HG03439 (cell line): ENCODE data around the gene RAB27A.
"Not testable (repeated sequence)": the region's sequence is repeated elsewhere in the genome, so short reads cannot be mapped to it uniquely, and the experiment has no call there.

Source experiments
- ATAC-seq: cut with Tn5 transposase; IDR thresholded peaks from one replicate; pipeline ENCODE4 v1.9.1; 2021; ENCODE audit warnings: mild to moderate bottlenecking, moderate library complexity; ENCODE audit not compliant: unreplicated experiment

RAB27A gene

DNA sequence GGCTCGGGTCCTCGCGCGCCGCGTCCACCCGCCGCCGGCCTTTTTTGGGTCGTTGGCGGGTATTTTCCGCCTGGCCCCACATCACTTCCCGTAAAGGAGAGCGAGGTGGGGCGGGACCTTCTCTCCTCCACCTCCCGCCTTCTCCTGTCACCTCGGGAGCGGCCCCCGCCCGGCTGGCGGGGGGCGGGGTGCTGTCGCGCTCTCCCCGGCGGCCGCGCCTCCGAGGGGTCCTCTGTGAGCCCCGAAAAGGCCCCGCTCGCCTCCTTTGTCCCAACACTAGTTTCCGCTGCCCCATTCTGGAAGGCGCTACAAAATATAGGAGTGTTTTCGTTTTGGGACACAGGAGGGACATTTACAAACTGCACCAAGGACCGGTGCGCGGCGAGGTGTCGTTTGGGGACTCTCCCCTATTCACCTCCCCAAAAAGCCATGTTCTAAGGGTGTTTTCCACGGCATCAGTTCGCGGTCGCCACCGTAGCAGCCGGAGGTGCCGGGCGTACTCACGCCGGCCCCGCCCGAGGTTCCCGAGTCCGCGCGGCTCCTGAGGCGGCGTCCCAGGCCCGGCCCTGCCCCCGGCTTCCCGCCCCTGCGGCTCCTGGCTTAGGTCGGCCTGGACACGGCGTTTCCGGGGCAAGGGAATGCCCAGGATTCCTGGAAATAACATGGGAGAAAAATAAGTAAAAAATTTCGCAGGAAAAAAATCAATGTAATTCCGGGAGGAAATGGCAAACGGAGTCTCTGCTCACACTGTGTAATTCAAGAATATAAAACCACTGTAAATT lies at the start of gene RAB27A:
RAB27A (minus strand) TSS at position 68 of the 782 bp plus-strand sequence. CDS start 54,879 bp downstream, outside the sequence.
- ATAC-seq, result peak; percentile 64

GRCh38 chr15:55337160-55337559 lies 47.5 kb upstream of the RAB27A start:
- no peak for ATAC-seq

DNA sequence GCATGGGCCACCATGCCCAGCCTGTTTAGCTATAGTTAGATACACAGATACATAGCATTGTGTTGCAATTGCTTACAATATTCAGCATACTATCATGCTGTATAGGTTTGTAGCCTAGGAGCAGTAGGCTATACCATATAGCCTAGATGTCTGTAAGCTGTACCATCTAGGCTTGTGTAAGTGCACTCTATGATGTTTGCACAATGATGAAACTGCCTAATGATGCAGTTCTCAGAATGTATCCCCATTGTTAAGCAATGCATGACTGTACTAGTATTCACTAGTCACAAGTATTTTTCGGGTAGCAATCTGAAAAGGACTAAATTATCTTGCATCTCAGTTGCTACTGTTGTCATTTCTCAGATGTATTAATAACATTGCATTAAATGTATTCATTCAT lies 45.4 kb upstream of the RAB27A start:
- ATAC-seq, result no peak

- no peak for ATAC-seq
Observed at GRCh38 chr15:55334371-55334770, 44.8 kb upstream of the RAB27A start.

DNA sequence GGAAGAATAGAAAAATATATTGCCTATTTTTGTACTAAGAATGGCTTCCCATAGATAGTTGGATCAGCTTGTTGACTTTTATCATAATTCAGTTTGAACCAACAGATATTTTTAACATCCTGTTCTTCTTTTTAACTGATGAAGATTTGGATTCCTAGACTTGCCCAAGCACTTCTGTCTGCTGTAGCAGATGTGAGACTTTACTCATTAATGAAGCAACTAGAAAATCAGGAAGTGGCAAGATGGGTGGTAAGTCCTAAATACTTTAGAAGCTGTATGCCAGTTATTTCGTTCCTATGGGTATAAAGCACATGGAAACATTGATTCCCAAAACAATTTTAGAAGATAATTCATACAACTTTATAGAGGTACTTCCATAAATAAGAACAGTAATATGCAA lies 37.8 kb upstream of the RAB27A start:
- no peak for ATAC-seq

DNA sequence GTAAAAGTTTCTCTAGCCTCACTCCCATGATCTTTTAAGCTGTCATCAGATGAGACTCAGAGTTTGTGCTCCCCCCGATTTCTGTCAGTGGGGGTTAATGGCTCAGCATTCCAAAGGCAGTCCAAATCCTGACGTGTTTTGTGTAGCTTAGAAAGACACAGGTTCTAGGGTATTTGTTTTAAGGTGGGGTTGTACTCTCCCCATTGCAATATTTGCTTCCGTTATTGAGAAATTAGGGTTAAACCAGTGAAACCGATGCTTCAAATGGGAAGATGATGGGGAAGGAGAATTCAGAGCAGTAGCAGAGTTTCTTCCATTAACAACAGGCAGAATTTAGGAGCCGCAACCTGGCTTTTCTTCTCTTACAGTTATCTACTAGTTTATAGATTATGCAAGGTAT lies 32.9 kb upstream of the RAB27A start:
- no peak for ATAC-seq

DNA sequence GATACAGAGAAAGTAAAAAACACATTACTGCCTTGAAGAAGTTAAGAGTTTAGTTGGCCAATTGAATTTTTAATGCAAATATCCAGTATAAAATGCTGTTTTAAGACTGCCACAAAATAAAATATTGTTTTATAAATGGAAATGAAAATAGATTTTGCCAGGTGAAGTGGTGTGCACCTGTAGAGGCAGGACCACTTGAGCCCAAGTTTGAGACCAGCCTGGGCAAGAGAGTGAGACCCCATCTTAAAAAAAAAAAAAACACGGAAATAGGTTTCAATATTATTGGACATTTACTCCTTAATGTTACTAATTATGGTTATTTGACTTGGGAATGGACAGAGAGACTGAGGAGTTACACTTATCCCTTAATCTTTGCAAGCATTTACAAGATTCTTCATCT lies 31.4 kb upstream of the RAB27A start:
- ATAC-seq, result no peak

DNA sequence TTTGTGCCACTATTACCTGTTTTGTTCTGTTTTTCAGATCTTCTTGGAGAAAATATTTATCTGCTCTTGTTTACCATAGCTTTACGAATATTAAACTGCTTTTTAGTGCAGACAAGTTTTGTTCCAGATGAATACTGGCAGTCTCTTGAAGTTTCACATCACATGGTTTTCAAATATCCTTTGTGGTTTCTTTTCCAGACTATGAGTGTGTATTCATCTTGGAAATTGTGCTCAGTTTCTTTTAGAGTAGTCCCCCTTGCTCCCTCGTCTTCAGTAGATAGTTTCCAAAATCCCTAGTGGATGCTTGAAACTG lies 30.6 kb upstream of the RAB27A start:
- ATAC-seq, result no peak

- no peak for ATAC-seq
Observed at GRCh38 chr15:55319537-55320237, 30.1 kb upstream of the RAB27A start.

DNA sequence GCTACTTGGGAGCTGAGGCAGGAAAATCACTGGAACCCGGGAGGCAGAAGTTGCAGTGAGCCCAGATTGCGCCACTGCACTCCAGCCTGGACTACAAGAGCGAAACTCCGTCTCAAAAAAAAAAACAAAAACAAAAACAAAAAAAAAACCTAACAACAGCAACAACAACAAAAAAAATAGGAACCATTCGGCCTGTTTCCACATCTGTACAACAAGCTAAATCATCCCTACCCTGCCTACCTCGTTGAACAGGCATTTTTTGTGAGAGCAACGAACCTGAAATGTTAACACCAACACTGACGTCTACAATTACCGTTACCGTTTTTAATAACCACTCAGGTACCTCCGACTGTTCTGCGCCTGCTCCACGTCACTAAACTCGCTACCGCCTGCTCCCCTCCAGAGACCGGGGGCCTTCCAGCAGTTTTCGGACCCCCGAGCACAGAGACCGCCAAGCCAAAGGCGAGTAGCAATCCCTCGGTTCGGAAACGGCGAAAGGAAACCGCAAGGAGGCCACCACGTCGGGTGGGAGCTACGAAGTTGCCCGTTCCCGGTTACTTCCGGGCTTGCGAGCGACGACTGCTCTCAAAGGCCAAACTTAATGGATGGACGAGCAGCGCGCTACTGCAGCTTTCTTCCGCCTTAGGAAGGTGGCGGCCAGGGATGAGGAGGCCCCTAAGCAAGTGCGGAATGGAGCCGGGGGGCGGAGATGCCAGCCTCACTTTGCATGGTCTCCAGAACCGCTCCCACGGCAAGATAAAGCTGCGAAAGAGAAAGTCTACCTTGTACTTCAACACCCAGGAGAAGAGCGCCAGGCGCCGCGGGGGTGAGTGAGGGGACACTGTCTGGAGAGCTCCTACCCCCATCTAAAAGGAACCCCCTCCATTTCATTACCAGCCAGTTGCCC lies 29.2 kb upstream of the RAB27A start, which contains the start of the genes PIGB and PIGBOS1:
PIGB (plus strand) TSS at position 635 of the 907 bp plus-strand sequence; CDS start at position 664, 29 bp downstream.
PIGBOS1 (minus strand) TSS at position 536 of the 907 bp plus-strand sequence. CDS start 1,331 bp downstream, outside the sequence.
- peak; percentile 95 for ATAC-seq

DNA sequence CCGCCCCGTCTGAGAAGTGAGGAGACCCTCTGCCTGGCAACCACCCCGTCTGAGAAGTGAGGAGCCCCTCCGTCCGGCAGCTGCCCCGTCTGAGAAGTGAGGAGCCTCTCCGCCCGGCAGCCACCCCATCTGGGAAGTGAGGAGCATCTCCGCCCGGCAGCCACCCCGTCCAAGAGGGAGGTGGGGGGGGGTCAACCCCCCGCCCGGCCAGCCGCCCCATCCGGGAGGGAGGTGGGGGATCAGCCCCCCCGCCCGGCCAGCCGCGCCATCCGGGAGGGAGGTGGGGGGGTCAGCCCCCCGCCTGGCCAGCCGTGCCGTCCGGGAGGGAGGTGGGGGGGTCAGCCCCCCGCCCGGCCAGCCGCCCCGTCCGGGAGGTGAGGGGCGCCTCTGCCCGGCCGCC lies 13.2 kb upstream of the RAB27A start:
- not testable (repeated sequence) for ATAC-seq

GRCh38 chr15:55297315-55297714 lies 7.7 kb upstream of the RAB27A start:
- ATAC-seq, result no peak

GRCh38 chr15:55290528-55291057 lies 980 bp upstream of the RAB27A start:
- peak; percentile 61 for ATAC-seq

DNA sequence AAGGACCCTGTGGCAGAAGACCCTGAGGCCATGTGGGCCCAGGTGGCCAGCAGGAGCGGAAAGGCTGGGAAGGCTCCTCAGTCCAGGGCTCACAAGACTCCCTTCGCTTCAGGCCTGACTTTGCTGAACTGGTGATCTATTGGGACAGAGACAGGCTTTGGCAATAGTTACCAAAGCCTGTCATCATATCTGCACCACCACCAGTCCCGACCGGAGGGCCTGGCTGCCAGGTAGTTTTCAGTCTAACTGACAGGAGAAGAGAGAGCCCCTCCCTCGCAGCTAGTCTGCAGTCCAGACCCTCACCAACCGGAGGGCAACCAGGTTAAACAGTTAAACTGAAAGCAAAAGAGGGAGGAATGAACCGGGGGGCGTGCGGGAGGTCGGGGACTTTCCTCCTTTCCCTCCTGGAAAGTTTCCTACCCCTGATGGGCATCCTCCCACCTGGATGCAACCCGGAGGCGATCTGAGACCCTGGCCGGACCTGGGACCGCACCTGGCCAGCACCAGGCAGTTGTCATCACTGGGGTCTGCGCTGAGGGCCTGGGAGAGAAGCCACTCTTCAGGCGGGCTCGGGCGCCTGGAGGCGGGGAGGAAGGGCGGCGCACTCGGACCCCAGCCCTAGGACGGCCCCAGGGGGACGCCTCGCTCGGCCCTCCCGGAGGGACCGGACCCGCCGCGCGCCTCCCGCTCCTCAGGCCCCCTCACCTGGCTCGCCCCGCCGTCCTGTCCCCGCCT lies 435 bp downstream of the RAB27A start:
- ATAC-seq, result peak; percentile 39

DNA sequence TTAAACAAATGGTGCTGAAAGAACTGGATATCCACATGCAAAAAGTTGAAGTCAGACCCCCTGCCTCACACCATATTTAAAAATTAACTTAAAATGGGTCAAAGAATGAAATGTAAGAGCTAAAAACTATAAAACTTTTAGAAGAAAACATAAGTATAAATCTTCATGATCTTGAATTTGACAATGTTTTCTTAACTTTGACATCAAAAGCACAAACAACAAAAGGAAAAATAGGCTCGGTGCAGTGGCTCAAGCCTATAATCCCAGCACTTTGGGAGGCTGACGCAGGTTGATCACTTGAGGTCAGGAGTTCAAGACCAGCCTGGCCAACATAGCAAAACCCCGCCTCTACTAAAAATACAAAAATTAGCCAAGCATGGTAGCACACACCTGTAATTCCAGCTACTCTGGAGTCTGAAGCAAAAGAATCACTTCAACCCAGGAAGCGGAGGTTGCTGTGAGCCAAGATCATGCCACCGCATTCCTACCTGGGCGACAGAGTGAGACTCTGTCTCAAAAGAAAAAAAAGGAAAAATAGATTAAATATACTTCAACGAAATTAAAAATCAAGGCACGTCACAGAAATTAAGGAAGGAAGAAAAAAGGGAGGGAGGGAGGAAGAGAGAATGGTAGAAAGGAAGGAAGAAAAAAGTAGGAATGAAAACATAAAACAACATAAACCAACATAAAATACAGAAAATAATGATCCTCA lies 1.5 kb downstream of the RAB27A start:
- ATAC-seq, result no peak

DNA sequence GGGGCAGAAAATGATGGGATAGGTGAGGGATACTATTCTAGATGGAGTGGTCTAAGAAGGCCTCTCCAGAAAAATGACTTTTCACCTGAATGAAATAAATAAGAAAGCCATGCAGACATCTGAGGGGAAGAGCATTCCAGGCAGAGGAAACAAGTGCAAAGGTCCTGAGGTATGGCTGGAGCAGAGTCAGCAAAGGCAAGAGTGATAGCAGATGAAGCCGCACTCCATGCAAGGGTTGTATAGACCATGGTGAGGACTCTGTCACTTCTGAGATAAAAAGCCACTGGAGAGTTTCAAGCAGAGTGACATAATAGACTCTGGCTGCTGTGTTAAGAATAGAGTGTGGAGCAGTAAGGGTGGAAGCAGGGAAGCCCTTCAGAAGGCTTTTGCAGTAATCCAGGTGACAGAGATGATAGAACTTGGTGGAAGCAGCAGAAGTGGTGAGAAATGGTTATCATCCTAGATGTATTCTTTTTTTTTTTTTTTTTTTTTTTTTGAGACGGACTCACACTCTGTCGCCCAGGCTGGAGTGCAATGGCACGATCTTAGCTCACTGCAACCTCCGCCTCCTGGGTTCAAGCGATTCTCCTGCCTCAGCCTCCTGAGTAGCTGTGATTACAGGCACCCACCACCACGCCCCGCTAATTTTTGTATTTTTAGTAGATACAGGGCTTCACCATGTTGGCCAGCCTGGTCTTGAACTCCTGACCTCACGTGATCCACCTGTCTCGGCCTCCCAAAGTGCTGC lies 3.0 kb downstream of the RAB27A start:
- not testable (repeated sequence) for ATAC-seq

- no peak for ATAC-seq
Observed at GRCh38 chr15:55284426-55284825, 5.2 kb downstream of the RAB27A start.

- ATAC-seq, result no peak
Observed at GRCh38 chr15:55283379-55284147, 6.0 kb downstream of the RAB27A start.
